Nephron (organoid): ENCODE measurements around the gene ELP5.

ENCODE experiments used
- H3K27ac Mint-ChIP-seq, 3 experiments: 2 replicates each; pipeline ENCODE4 v1.8.0; 2020; ENCODE audit warnings: mixed read lengths in 3 of 3, mild to moderate bottlenecking in 2 of 3, moderate library complexity in 1 of 3
- H3K27me3 Mint-ChIP-seq: 2 replicates; pipeline ENCODE4 v1.8.0; 2021; ENCODE audit warnings: low read depth, mild to moderate bottlenecking, moderate library complexity, mixed read lengths
- H3K36me3 Mint-ChIP-seq: 2 replicates; pipeline ENCODE4 v1.8.0; 2020; ENCODE audit warnings: low read depth, mixed read lengths
- H3K4me1 Mint-ChIP-seq: 2 replicates; pipeline ENCODE4 v1.8.0; 2020; ENCODE audit warnings: mixed read lengths
- H3K4me3 Mint-ChIP-seq, 3 experiments: 2 replicates each; pipeline ENCODE4 v1.8.0; 2020; ENCODE audit warnings: mild to moderate bottlenecking in 3 of 3, mixed read lengths in 3 of 3, moderate library complexity in 2 of 3
- H3K9me3 Mint-ChIP-seq: 2 replicates; pipeline ENCODE4 v1.8.0; 2020; ENCODE audit warnings: mixed read lengths
- CTCF ChIP-seq, 3 experiments: fragments of 200-600 bp; sonication (generic); IDR thresholded peaks; one replicate each; pipeline ENCODE4 v1.5.0; 2021; ENCODE audit warnings: antibody characterized with exemption in 3 of 3; ENCODE audit not compliant: unreplicated experiment in 3 of 3

The ELP5 gene

GRCh38 chr17:7252176-7253043, at the start of gene ELP5:
Gene ELP5 (plus strand): TSS chr17:7252215. CDS start chr17:7252551, 336 bp downstream.
- Mint-ChIP-seq H3K27ac (peak within 1 kb of the TSS; percentile 99), H3K36me3 (peaks cover 36% of the 10 kb centered on the region), H3K9me3 (no peaks in the 10 kb centered on the region), H3K4me3 (peak within 1 kb of the TSS; percentile 87 to 100 (median 98)), H3K4me1 (peaks cover 40% of the 10 kb centered on the region), H3K27me3 (no peaks in the 10 kb centered on the region)
- peak in 1 of 3 experiments; percentile 39 for TF ChIP-seq CTCF (IDR thresholded peaks at IDR 0.05; ENCODE audit: unreplicated experiment in 3 of 3)

- Mint-ChIP-seq H3K36me3 (peaks cover 32% of the 10 kb centered on the region), H3K4me1 (peaks cover 29% of the 10 kb centered on the region), H3K27me3 (peaks cover 5% of the 10 kb centered on the region), H3K4me3 (peak overlapping the region in 1 of 3 experiments; percentile 74), H3K9me3 (no peaks in the 10 kb centered on the region), H3K27ac (peak overlapping the region in 1 of 3 experiments; percentile 98)
- no peak for TF ChIP-seq CTCF (IDR thresholded peaks at IDR 0.05; ENCODE audit: unreplicated experiment in 3 of 3)
Observed at GRCh38 chr17:7203391-7203790, 48.6 kb upstream of the ELP5 start.

GRCh38 chr17:7204336-7204735, 47.7 kb upstream of the ELP5 start:
- Mint-ChIP-seq H3K36me3 (peaks cover 32% of the 10 kb centered on the region), H3K4me3 (peak overlapping the region; percentile 74 to 83 (median 81)), H3K9me3 (no peaks in the 10 kb centered on the region), H3K27me3 (peaks cover 5% of the 10 kb centered on the region), H3K27ac (peak overlapping the region in 2 of 3 experiments; percentile 98), H3K4me1 (peaks cover 33% of the 10 kb centered on the region)
- no peak for TF ChIP-seq CTCF (IDR thresholded peaks at IDR 0.05; ENCODE audit: unreplicated experiment in 3 of 3)

- no peak for TF ChIP-seq CTCF (IDR thresholded peaks at IDR 0.05; ENCODE audit: unreplicated experiment in 3 of 3)
- Mint-ChIP-seq H3K9me3 (no peaks in the 10 kb centered on the region), H3K36me3 (peaks cover 31% of the 10 kb centered on the region), H3K27me3 (peaks cover 5% of the 10 kb centered on the region), H3K4me3 (peak overlapping the region; percentile 74 to 83 (median 81)), H3K4me1 (peaks cover 35% of the 10 kb centered on the region), H3K27ac (peak overlapping the region; percentile 98 to 99 (median 98))
Observed at GRCh38 chr17:7204828-7205461, 47.1 kb upstream of the ELP5 start.

- peaks cover 27% of the 10 kb centered on the region for H3K36me3 Mint-ChIP-seq
- TF ChIP-seq CTCF (IDR thresholded peaks at IDR 0.05; ENCODE audit: unreplicated experiment in 3 of 3): no peak
- H3K27ac Mint-ChIP-seq: peak overlapping the region; percentile 98 to 99 (median 98)
- H3K9me3 Mint-ChIP-seq: no peaks in the 10 kb centered on the region
- H3K27me3 Mint-ChIP-seq: peaks cover 5% of the 10 kb centered on the region
- H3K4me3 Mint-ChIP-seq: peak overlapping the region; percentile 74 to 83 (median 81)
- H3K4me1 Mint-ChIP-seq: peaks cover 41% of the 10 kb centered on the region
Observed at GRCh38 chr17:7205561-7205960, 46.5 kb upstream of the ELP5 start.
